CD4-positive, alpha-beta T cell treated with Interleukin-12 subunit alpha and Interleukin-12 subunit beta, for 1 hour (primary cell): ENCODE measurements around the gene CUL2.
"Not testable (repeated sequence)": the region's sequence is repeated elsewhere in the genome, so short reads cannot be mapped to it uniquely, and the experiment has no call there.

ENCODE experiments used
- DNase-seq: peaks from one replicate; pipeline ENCODE4 v3.0.0-alpha.2; 2020

The CUL2 gene

GRCh38 chr10:34974364-34975065 is 115.6 kb downstream of the CUL2 start:
- not testable (repeated sequence) for DNase-seq

GRCh38 chr10:34973757-34974156 is 116.4 kb downstream of the CUL2 start:
- not testable (repeated sequence) for DNase-seq

GRCh38 chr10:34973121-34973520 is 117.0 kb downstream of the CUL2 start:
- DNase-seq: not testable (repeated sequence)

- not testable (repeated sequence) for DNase-seq
Measured at GRCh38 chr10:34972591-34972990, 117.5 kb downstream of the CUL2 start.

- DNase-seq: not testable (repeated sequence)
Measured at GRCh38 chr10:34971606-34972334, 118.4 kb downstream of the CUL2 start.

- DNase-seq: no peak
Measured at GRCh38 chr10:34969171-34969570, 121.0 kb downstream of the CUL2 start.

GRCh38 chr10:34967335-34967880 is 122.7 kb downstream of the CUL2 start:
- DNase-seq: no peak

- DNase-seq: no peak
Measured at GRCh38 chr10:34966451-34966850, 123.7 kb downstream of the CUL2 start.

GRCh38 chr10:34966040-34966439 is 124.1 kb downstream of the CUL2 start:
- no peak for DNase-seq

- no peak for DNase-seq
Measured at GRCh38 chr10:34964166-34964800, 125.9 kb downstream of the CUL2 start.

- DNase-seq: no peak
Measured at GRCh38 chr10:34962866-34963265, 127.3 kb downstream of the CUL2 start.

- no peak for DNase-seq
Measured at GRCh38 chr10:34960983-34961382, 129.2 kb downstream of the CUL2 start.

- DNase-seq: no peak
Measured at GRCh38 chr10:34959786-34960185, 130.4 kb downstream of the CUL2 start.

GRCh38 chr10:34959321-34959720 is 130.8 kb downstream of the CUL2 start:
- no peak for DNase-seq
